ENCODE results near the gene SPAG16. TPM values are rescaled to one million over a fixed set of nuclear protein-coding genes. Genes with fewer than 3 reads are reported as not detected.

The SPAG16 gene
- total RNA-seq, 1 donor from 2014 or later = 7.6 TPM

- H3K36me3 ChIP-seq = no peaks in the 10 kb centered on the region
- no peak for DNase-seq (ENCODE audit: low spot score in 2 of 2)
- no peak overlapping the region for H3K27ac ChIP-seq
- H3K9me3 ChIP-seq = no peaks in the 10 kb centered on the region
- no peak overlapping the region for H3K4me3 ChIP-seq
- no peaks in the 10 kb centered on the region for H3K27me3 ChIP-seq
- intact Hi-C loops (cut with DNase I) = no loop called here
- no peaks in the 10 kb centered on the region for H3K4me1 ChIP-seq
- TF ChIP-seq CTCF (IDR thresholded peaks at IDR 0.05) = no peak
Measured at GRCh38 chr2:213649176-213649575, 364.9 kb downstream of the SPAG16 start.

GRCh38 chr2:213664817-213665216, 380.6 kb downstream of the SPAG16 start:
- DNase-seq (ENCODE audit: low spot score in 2 of 2) = no peak
- Histone ChIP-seq H3K27ac (no peak overlapping the region), H3K4me3 (no peak overlapping the region), H3K27me3 (no peaks in the 10 kb centered on the region), H3K9me3 (peaks cover under 1 to 23% of the 10 kb centered on the region in 2 donors), H3K4me1 (no peaks in the 10 kb centered on the region), H3K36me3 (no peaks in the 10 kb centered on the region)
- intact Hi-C loops (cut with DNase I) = no loop called here
- TF ChIP-seq CTCF (IDR thresholded peaks at IDR 0.05) = no peak

GRCh38 chr2:213669657-213670056, 385.4 kb downstream of the SPAG16 start:
- intact Hi-C loops (cut with DNase I) = no loop called here
- no peaks in the 10 kb centered on the region for H3K4me1 ChIP-seq
- no peaks in the 10 kb centered on the region for H3K27me3 ChIP-seq
- H3K4me3 ChIP-seq = no peak overlapping the region
- H3K9me3 ChIP-seq = peaks cover 5 to 20% of the 10 kb centered on the region in 2 donors
- H3K27ac ChIP-seq = no peak overlapping the region
- no peak for TF ChIP-seq CTCF (IDR thresholded peaks at IDR 0.05)
- H3K36me3 ChIP-seq = no peaks in the 10 kb centered on the region
- DNase-seq (ENCODE audit: low spot score in 2 of 2) = no peak

- Histone ChIP-seq H3K9me3 (peaks cover 0 to 5% of the 10 kb centered on the region in 2 donors), H3K27me3 (no peaks in the 10 kb centered on the region), H3K27ac (no peak overlapping the region), H3K36me3 (no peaks in the 10 kb centered on the region), H3K4me1 (no peaks in the 10 kb centered on the region), H3K4me3 (no peak overlapping the region)
- no peak for DNase-seq (ENCODE audit: low spot score in 2 of 2)
- intact Hi-C loops (cut with DNase I) = no loop called here
- TF ChIP-seq CTCF (IDR thresholded peaks at IDR 0.05) = no peak
Measured at GRCh38 chr2:213678437-213679218, 394.4 kb downstream of the SPAG16 start.

GRCh38 chr2:213679894-213680293, 395.6 kb downstream of the SPAG16 start:
- Histone ChIP-seq H3K9me3 (peaks cover 0 to 5% of the 10 kb centered on the region in 2 donors), H3K4me1 (no peaks in the 10 kb centered on the region), H3K36me3 (no peaks in the 10 kb centered on the region), H3K4me3 (no peak overlapping the region), H3K27ac (no peak overlapping the region), H3K27me3 (no peaks in the 10 kb centered on the region)
- intact Hi-C loops (cut with DNase I) = no loop called here
- DNase-seq (ENCODE audit: low spot score in 2 of 2) = no peak
- no peak for TF ChIP-seq CTCF (IDR thresholded peaks at IDR 0.05)
